ENCODE measurements around the gene PITX3.
"Not testable (repeated sequence)": the region's sequence is repeated elsewhere in the genome, so short reads cannot be mapped to it uniquely, and the experiment has no call there.

Gene PITX3

DNA sequence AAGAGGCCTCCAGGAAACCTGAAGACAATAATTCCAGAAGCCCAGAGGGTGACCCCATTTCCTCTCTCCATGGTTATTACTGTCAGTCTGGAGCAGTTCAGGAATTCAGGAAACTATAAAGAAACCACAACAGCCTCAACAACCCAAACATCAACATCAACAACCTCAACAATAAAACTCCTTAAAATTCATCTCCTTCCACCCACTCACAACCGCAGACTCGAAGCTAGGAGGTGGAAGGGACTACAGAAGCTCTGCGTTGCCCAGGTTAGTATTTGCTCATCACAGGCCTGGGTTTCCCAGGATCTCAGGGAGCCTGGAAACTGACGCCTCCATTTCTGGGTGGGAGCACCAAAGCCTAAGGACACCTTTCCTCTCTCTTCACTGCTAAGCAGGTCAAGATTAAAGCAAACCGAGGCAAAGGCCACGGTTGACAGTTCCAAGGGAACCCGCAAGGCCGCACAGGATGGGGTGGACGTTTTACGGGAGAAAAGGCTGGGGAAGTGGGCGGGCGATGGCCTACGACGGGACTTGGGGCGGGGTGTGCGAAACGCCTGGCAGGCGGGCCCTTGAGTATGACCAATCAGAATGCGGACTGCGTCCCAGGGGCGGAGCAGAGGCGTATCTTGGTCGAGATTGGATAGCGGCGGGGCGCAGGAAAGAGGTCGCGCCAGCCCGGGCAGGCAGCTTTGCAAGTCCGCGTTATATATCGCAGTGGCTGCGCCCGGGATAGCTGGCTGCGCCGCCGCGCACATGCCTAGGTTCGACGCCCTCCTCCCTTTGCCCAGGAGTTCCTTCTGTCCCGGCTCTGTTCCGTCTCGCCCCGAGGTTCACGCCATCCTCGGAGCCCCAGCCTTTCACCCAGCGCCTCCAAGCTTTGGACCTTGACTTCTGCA is 15.4 kb downstream of the PITX3 start, which contains the start of gene ELOVL3:
ELOVL3 (plus strand) TSS at position 654 of the 896 bp plus-strand sequence. CDS start 250 bp downstream, outside the sequence.
- no peak for DNase-seq

GRCh38 chr10:102222797-102223196 is 18.5 kb downstream of the PITX3 start:
- no peak for DNase-seq

DNA sequence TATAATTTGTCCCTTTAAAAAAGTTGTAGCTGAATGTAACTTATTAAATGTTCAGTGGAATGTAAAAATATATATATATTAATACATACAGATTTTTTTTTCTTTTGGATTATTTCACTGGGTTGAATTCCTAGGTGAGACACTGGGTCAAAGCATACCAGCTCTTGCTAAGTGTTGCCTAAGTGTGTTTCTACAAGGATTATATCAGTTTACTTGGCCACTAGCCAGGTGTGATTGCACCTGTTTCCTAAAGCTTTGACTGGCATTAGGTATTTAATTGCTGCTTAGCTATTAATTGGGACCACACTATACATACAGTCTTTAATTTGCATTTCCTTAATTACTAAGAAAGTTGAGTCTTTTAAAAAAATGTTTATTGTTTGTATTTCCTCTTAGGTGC is 20.7 kb downstream of the PITX3 start:
- DNase-seq = no peak

- no peak for DNase-seq
Observed at GRCh38 chr10:102219370-102219769, 21.9 kb downstream of the PITX3 start.

DNA sequence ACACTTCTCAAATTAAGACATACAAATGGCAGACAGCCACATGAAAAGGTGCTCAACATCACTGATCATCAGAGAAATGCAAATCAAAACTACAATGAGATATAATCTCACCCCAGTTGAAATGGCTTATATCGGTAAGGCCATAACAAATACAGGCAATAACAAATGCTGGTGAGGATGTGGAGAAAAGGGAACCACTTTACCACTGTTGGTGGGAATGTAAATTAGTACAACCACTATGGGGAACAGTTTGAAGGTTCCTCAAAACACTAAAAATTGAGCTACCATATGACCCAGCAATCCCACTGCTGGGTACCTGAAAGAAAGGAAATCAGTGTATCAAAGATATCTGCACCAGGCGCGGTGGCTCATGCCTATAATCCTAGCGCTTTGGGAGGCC is 27.7 kb downstream of the PITX3 start:
- not testable (repeated sequence) for DNase-seq

GRCh38 chr10:102211615-102212299 is 29.6 kb downstream of the PITX3 start:
- DNase-seq = no peak

GRCh38 chr10:102208311-102209035 is 32.8 kb downstream of the PITX3 start:
- no peak for DNase-seq

DNA sequence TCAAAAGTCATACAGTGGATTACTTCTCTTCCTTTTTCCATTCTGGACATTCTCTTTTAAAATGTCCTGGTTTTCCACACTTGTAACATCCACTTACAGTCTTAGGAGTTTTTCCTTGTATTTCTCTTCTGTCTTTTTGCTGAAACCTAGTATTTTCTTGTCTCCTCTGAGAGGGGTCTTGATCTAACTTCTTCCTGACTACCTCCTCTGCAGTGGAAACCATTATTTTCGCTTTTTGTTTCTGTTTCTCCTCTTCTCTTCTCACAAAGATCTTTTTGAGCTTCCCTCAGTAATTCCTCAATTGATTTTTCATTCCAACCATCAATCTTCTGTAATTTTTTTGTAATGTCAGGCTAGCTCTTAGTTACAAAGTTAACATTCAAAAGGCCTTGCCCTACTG is 38.9 kb downstream of the PITX3 start:
- no peak for DNase-seq

DNA sequence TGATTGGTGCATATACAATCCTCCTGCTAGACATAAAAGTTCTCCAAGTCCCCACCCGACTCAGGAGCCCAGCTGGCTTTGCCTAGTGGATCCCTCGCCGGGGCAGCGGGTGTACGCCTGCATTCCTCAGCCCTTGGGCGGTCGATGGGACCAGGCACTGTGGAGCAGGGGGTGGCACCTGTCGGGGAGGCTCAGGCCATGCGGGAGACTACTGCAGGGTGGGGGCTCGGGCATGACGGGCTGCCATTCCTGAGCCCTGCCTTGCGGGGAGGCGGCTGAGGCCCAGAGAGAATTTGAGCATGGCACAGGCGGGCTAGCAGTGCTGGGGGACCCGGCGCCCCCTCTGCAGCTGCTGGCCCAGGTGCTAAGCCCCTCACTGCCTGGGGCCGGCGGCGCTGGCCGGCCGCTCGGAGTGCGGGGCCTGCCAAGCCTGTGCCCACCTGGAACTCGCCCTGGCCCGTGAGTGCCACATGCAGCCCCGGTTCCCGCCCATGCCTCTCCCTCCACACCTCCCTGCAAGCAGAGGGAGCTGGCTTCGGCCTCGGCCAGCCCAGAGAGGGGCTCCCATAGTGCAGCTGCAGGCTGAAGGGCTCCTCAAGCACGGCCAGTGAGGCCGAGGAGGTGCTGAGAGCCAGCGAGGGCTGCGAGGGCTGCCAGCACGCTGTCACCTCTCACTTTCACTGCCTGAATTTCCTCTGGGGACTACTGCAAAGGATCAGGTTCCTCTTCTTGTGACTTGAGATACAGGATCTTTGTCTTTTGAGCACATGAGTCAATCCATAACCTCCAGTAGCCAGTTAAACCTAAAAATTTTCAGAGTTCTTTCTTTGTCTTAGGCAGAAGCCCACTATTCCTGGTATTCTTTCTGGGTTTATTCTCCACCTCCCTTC is 40.3 kb downstream of the PITX3 start:
- DNase-seq = no peak

DNA sequence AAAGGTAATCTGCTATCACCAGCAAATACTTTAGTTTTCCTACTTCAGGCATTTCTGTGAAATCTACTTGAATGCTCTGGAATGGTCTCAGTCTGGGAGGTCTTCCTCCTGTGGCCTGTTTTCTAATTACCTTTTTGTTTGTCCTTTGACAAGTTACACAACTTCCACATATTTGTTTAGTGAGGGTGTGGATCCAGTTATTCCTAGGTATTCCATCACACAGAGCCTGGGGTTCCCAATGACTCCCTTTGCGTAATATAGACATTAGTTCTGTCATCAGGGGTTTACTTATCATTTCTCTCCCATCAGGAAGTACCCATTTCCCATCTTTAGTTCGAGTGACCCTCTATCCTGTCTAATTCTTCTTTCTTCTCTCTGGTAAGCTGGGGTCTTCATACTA is 43.3 kb downstream of the PITX3 start:
- no peak for DNase-seq

DNA sequence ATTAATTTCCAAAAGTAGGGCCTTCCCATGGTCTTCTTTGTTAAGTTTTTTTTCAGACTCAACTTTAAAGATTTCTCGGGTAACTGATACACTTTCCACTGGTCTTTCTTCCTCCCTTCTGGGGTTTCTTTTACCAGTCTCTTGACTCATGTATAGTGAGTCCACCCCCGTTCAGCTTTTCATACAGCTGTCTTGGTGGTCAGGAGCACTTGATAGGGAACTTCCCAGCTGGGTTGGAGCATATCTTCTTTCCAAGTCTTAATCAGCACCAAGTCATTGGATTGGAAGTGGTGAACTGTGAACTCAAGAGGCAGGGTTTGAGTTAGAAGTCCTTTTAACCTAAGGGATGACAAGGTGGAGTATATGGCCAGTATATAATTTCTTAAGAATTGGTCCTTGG is 44.4 kb downstream of the PITX3 start:
- no peak for DNase-seq

- DNase-seq = no peak
Observed at GRCh38 chr10:102195296-102195870, 45.9 kb downstream of the PITX3 start.

GRCh38 chr10:102191956-102192355 is 49.4 kb downstream of the PITX3 start:
- no peak for DNase-seq

DNA sequence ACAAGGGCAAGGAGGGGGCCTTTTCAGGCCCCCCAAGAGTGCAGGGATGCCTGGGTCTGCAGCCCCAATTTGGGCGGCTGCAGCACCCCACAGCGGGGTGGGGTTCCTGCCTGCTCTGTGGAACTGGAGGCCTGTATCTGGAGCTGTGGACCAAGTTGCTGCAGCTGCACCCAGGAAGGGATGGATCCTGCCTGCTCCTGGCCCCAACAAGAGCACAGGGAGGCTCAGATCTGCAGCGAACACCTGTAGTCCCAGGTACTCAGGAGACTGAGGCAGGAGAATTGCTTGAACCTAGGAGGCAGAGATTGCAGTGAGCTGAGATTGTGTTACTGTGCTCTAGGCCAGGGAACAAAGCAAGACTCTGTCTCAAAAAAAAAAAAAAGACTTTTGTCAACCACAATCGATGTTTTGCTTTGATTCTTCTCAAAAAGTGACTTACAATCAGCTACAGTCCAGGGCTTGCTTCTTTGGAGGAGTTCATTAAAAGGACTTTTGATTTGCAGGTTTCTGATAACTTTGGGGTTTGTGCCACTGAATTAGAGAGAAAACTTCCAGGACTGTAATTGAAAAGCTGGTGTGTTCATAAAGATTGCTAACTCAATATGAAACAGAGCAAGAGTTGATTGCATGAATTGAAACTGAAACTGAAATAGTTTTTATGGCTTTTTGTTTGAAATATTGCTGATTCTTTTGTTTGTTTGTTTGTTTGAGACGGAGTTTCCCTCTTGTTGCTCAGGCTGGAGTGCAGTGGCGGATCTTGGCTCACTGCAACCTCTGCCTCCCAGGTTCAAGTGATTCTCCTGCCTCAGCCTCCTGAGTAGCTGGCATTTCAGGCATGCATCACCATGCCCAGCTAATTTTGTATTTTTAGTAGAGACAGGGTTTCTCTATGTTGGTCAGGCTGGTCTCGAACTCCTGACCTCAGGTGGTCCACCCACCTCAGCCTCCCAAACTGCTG is 52.1 kb downstream of the PITX3 start:
- not testable (repeated sequence) for DNase-seq

- DNase-seq = no peak
Observed at GRCh38 chr10:102188298-102188940, 52.9 kb downstream of the PITX3 start.

DNA sequence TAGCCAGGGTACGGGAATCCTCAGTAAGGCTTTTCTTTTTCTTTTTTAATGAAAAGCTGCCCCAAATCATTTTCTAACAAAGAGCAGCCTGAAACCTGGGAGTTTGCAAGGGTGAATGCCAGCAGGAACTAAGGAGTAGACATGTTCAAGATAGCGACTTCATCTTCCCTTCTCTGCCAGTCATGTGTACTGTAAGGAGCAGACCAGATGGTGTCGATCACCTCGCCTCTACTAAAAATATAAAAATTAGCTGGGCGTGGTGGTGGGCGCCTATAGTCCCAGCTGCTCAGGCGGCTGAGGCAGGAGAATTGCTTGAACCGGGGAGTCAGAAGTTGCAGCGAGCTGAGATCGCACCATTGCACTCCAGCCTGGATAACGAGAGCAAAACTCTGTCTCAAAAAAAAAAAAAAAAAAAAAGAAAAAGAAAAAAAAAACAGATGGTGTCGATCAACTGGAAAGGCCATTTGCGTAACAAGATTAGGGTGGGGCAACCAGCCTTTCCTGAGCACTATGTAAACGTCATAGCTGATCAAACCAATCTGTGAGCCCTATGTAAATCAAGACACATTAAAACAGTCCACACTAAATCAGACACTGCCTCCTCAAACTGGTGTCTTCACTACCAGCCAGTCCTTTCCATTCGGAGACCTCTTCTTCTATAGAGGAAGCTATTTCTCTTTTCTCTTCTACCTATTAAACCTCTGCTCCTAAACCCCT is 55.3 kb downstream of the PITX3 start:
- DNase-seq = no peak

GRCh38 chr10:102185272-102185671 is 56.0 kb downstream of the PITX3 start:
- DNase-seq = no peak

DNA sequence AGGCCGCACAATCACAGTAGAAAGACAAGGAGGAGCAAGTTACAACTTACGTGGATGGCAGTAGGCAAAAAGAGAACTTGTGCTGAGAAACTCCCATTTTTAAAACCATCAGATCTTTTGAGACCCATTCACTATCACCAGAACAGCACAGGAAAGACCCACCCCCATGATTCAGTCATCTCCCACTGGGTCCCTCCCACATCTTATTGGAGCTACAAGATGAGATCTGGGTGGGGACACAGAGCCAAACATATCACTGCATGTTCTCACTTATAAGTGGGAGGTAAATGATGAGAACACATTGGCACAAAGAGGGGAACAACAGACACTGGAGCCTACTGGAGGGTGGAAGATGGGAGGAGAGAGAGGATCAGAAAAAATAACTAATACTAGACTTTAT is 56.7 kb downstream of the PITX3 start:
- DNase-seq = no peak

Data from SHP77 treated with DMSO at 0.1 percent for 48 hours (cell line).